Large intestine (tissue), 3 donors: ENCODE results near the gene FTO. TPM values are rescaled to one million over a fixed set of nuclear protein-coding genes. Genes with fewer than 3 reads are reported as not detected.
"Not testable (repeated sequence)": the region's sequence is repeated elsewhere in the genome, so short reads cannot be mapped to it uniquely, and the experiment has no call there.

Experiments
- DNase-seq, 2 donors: peaks; one replicate each; pipeline versions ENCODE4 v3.0.0 to v3.0.0-alpha.2; 2013
- H3K27ac ChIP-seq: one replicate; pipeline ENCODE4 v1.5.1; 2013; ENCODE audit warnings: low read length
- H3K27me3 ChIP-seq: 2 replicates; pipeline ENCODE4 v1.6.1; 2013; ENCODE audit warnings: low read length; ENCODE audit not compliant: control insufficient read depth, insufficient read depth
- H3K36me3 ChIP-seq: 2 replicates; pipeline ENCODE4 v1.6.1; 2013; ENCODE audit warnings: low read length; ENCODE audit not compliant: control insufficient read depth, insufficient read depth
- H3K4me1 ChIP-seq: one replicate; pipeline ENCODE4 v1.6.1; 2013; ENCODE audit warnings: low read length; ENCODE audit not compliant: control insufficient read depth, insufficient read depth
- H3K4me3 ChIP-seq: one replicate; pipeline ENCODE4 v1.5.1; 2013; ENCODE audit warnings: low read length
- H3K9me3 ChIP-seq: one replicate; pipeline ENCODE4 v1.6.1; 2013; ENCODE audit warnings: mild to moderate bottlenecking, low read depth, low read length, moderate library complexity; ENCODE audit not compliant: control insufficient read depth
- WGBS: methylation state at CpG from one replicate; pipeline ENCODE4 v1.1.5; 2013; ENCODE audit warnings: low lambda C conversion rate; ENCODE audit not compliant: insufficient coverage; 5-methylcytosine and 5-hydroxymethylcytosine counted together
- polyA plus RNA-seq: library from polyadenylated mRNA; unstranded; fragments of 120-200 nt; gene quantifications from one replicate; pipeline ENCODE4 v1.2.1, GENCODE V29; 2013

Gene FTO
- polyA plus RNA-seq, 1 donor, result 43.1 TPM

GRCh38 chr16:53876811-53877210 is 172.9 kb downstream of the FTO start:
- Histone ChIP-seq H3K27ac (no peak overlapping the region), H3K27me3 (no peaks in the 10 kb centered on the region), H3K4me1 (no peaks in the 10 kb centered on the region), H3K9me3 (peaks cover under 1% of the 10 kb centered on the region), H3K4me3 (no peak overlapping the region), H3K36me3 (peaks cover 13% of the 10 kb centered on the region)
- DNase-seq, result no peak
- WGBS, result 94% methylated on average over 3 of the region's 5 CpGs

GRCh38 chr16:53878216-53878615 is 174.3 kb downstream of the FTO start:
- Histone ChIP-seq H3K4me1 (no peaks in the 10 kb centered on the region), H3K27ac (no peak overlapping the region), H3K4me3 (no peak overlapping the region), H3K36me3 (peaks cover 13% of the 10 kb centered on the region), H3K9me3 (no peaks in the 10 kb centered on the region), H3K27me3 (no peaks in the 10 kb centered on the region)
- WGBS, result no CpG with 5 or more reads among the region's 4 CpGs
- DNase-seq, result no peak

- Histone ChIP-seq H3K4me3 (no peak overlapping the region), H3K27ac (no peak overlapping the region), H3K27me3 (no peaks in the 10 kb centered on the region), H3K36me3 (peaks cover 16% of the 10 kb centered on the region), H3K9me3 (no peaks in the 10 kb centered on the region), H3K4me1 (no peaks in the 10 kb centered on the region)
- peak; percentile 12 to 35 for DNase-seq
- 86% methylated on average over 1 of the region's 2 CpGs for WGBS
Measured at GRCh38 chr16:53881371-53881770, 177.4 kb downstream of the FTO start.

GRCh38 chr16:53882310-53882709 is 178.4 kb downstream of the FTO start:
- no peak for DNase-seq
- Histone ChIP-seq H3K4me3 (no peak overlapping the region), H3K27me3 (no peaks in the 10 kb centered on the region), H3K36me3 (peaks cover 16% of the 10 kb centered on the region), H3K4me1 (no peaks in the 10 kb centered on the region), H3K27ac (no peak overlapping the region), H3K9me3 (no peaks in the 10 kb centered on the region)
- no CpG with 5 or more reads among the region's 1 CpG for WGBS

GRCh38 chr16:53884748-53885147 is 180.8 kb downstream of the FTO start:
- peaks cover 24% of the 10 kb centered on the region for H3K36me3 ChIP-seq
- 100% methylated on average over 1 of the region's 4 CpGs for WGBS
- no peaks in the 10 kb centered on the region for H3K9me3 ChIP-seq

GRCh38 chr16:53886482-53887378 is 182.8 kb downstream of the FTO start:
- no peak for DNase-seq
- H3K27ac ChIP-seq, result no peak overlapping the region
- no peak overlapping the region for H3K4me3 ChIP-seq
- H3K27me3 ChIP-seq, result no peaks in the 10 kb centered on the region
- H3K36me3 ChIP-seq, result peaks cover 15% of the 10 kb centered on the region
- no peaks in the 10 kb centered on the region for H3K9me3 ChIP-seq
- no peaks in the 10 kb centered on the region for H3K4me1 ChIP-seq
- 83% methylated on average over 2 of the region's 7 CpGs for WGBS

More at GRCh38 chr16:53884748-53885147, 180.8 kb downstream of the FTO start:
- Histone ChIP-seq H3K4me1 (no peaks in the 10 kb centered on the region), H3K27me3 (no peaks in the 10 kb centered on the region), H3K4me3 (no peak overlapping the region), H3K27ac (no peak overlapping the region)
- no peak for DNase-seq

GRCh38 chr16:53888222-53888621 is 184.3 kb downstream of the FTO start:
- H3K9me3 ChIP-seq, result no peaks in the 10 kb centered on the region
- no peak for DNase-seq
- no peak overlapping the region for H3K27ac ChIP-seq
- H3K4me3 ChIP-seq, result no peak overlapping the region
- H3K4me1 ChIP-seq, result no peaks in the 10 kb centered on the region
- WGBS, result no CpG with 5 or more reads among the region's 3 CpGs
- H3K27me3 ChIP-seq, result no peaks in the 10 kb centered on the region
- peaks cover 15% of the 10 kb centered on the region for H3K36me3 ChIP-seq

- DNase-seq, H3K27me3 ChIP-seq, H3K4me1 ChIP-seq, H3K9me3 ChIP-seq, H3K27ac ChIP-seq, H3K4me3 ChIP-seq: not testable (repeated sequence)
- 100% methylated on average over 1 of the region's 8 CpGs for WGBS
- peaks cover 13% of the 10 kb centered on the region for H3K36me3 ChIP-seq
Measured at GRCh38 chr16:53890877-53891276, 186.9 kb downstream of the FTO start.

- Histone ChIP-seq H3K9me3 (no peaks in the 10 kb centered on the region), H3K4me1 (no peaks in the 10 kb centered on the region), H3K4me3 (no peak overlapping the region), H3K36me3 (peaks cover 12% of the 10 kb centered on the region), H3K27ac (no peak overlapping the region), H3K27me3 (no peaks in the 10 kb centered on the region)
- WGBS, result 94% methylated on average over 2 of the region's 9 CpGs
- no peak for DNase-seq
Measured at GRCh38 chr16:53891409-53892139, 187.6 kb downstream of the FTO start.

GRCh38 chr16:53892155-53892554 is 188.2 kb downstream of the FTO start:
- no peak overlapping the region for H3K4me3 ChIP-seq
- H3K27me3 ChIP-seq, result no peaks in the 10 kb centered on the region
- DNase-seq, result peak; percentile 33 to 46
- H3K9me3 ChIP-seq, result no peaks in the 10 kb centered on the region
- H3K27ac ChIP-seq, result no peak overlapping the region
- peaks cover 12% of the 10 kb centered on the region for H3K36me3 ChIP-seq
- 40% methylated on average over 1 of the region's 3 CpGs for WGBS
- no peaks in the 10 kb centered on the region for H3K4me1 ChIP-seq
